RPMI8226 (cell line): ENCODE data around the gene MTRF1.
"Not testable (repeated sequence)": the region's sequence is repeated elsewhere in the genome, so short reads cannot be mapped to it uniquely, and the experiment has no call there.

Experiments
- DNase-seq: peaks from one replicate; pipeline ENCODE4 v3.0.0-alpha.2; 2015

Gene MTRF1

GRCh38 chr13:41263261-41263971, at the start of gene MTRF1:
TSS of gene MTRF1 (minus strand) at chr13:41263576. CDS start at chr13:41260907, 2,669 bp downstream.
- DNase-seq, result peak; percentile 83

GRCh38 chr13:41313117-41313516, 49.7 kb upstream of the MTRF1 start:
- no peak for DNase-seq

- DNase-seq, result peak; percentile 61
Observed at GRCh38 chr13:41312176-41312500, 48.8 kb upstream of the MTRF1 start.

GRCh38 chr13:41311406-41312175, 48.2 kb upstream of the MTRF1 start:
- DNase-seq, result peak; percentile 57

- DNase-seq, result peak; percentile 88
Observed at GRCh38 chr13:41310963-41311405, 47.6 kb upstream of the MTRF1 start, which contains the start of gene NAA16. TSS of gene NAA16 (plus strand) at chr13:41311267. CDS start at chr13:41311529, 262 bp downstream.

GRCh38 chr13:41307884-41308640, 44.7 kb upstream of the MTRF1 start:
- DNase-seq, result no peak

GRCh38 chr13:41306271-41307145, 43.1 kb upstream of the MTRF1 start:
- DNase-seq, result no peak

GRCh38 chr13:41304551-41304950, 41.2 kb upstream of the MTRF1 start:
- no peak for DNase-seq

GRCh38 chr13:41302743-41303142, 39.4 kb upstream of the MTRF1 start:
- no peak for DNase-seq

- DNase-seq, result no peak
Observed at GRCh38 chr13:41299316-41300094, 36.1 kb upstream of the MTRF1 start.

- no peak for DNase-seq
Observed at GRCh38 chr13:41296879-41297646, 33.7 kb upstream of the MTRF1 start.

- no peak for DNase-seq
Observed at GRCh38 chr13:41295973-41296372, 32.6 kb upstream of the MTRF1 start.

GRCh38 chr13:41294914-41295313, 31.5 kb upstream of the MTRF1 start:
- no peak for DNase-seq

- no peak for DNase-seq
Observed at GRCh38 chr13:41293272-41293671, 29.9 kb upstream of the MTRF1 start.

- DNase-seq, result no peak
Observed at GRCh38 chr13:41291246-41291645, 27.9 kb upstream of the MTRF1 start.

- no peak for DNase-seq
Observed at GRCh38 chr13:41289463-41289881, 26.1 kb upstream of the MTRF1 start.

- DNase-seq, result no peak
Observed at GRCh38 chr13:41286370-41286769, 23.0 kb upstream of the MTRF1 start.

- no peak for DNase-seq
Observed at GRCh38 chr13:41284512-41285288, 21.3 kb upstream of the MTRF1 start.

GRCh38 chr13:41282129-41282571, 18.8 kb upstream of the MTRF1 start:
- no peak for DNase-seq

GRCh38 chr13:41279156-41279555, 15.8 kb upstream of the MTRF1 start:
- not testable (repeated sequence) for DNase-seq
